Right cardiac atrium (tissue), 5 donors: ENCODE data around the gene SLC25A33. TPM values are rescaled to one million over a fixed set of nuclear protein-coding genes. Genes with fewer than 3 reads are reported as not detected.

ENCODE experiments used
- ATAC-seq, 2 donors: fragments of 200-7000 bp; cut with Tn5 transposase; one replicate each; pipeline versions ENCODE4 v1.8.0 to v1.9.1; 2020; ENCODE audit warnings: moderate library complexity in 2 of 2, mild to moderate bottlenecking in 1 of 2
- DNase-seq, 3 donors: peaks; one replicate each; pipeline ENCODE4 v3.0.0-alpha.2; 2020
- H3K27ac ChIP-seq: one replicate; pipeline ENCODE4 v1.5.1; 2013; ENCODE audit warnings: mild to moderate bottlenecking, low read length, control low read depth, moderate library complexity
- H3K27me3 ChIP-seq: one replicate; pipeline ENCODE4 v1.6.1; 2013; ENCODE audit not compliant: control insufficient read depth, insufficient read depth
- H3K4me1 ChIP-seq: one replicate; pipeline ENCODE4 v1.6.1; 2013; ENCODE audit warnings: low read length; ENCODE audit not compliant: control insufficient read depth, insufficient read depth
- H3K4me3 ChIP-seq: one replicate; pipeline ENCODE4 v1.5.1; 2013; ENCODE audit warnings: low read length, control low read depth
- H3K9me3 ChIP-seq: one replicate; pipeline ENCODE4 v1.6.1; 2013; ENCODE audit warnings: low read length; ENCODE audit not compliant: control insufficient read depth
- WGBS: extraction: QIAGEN DNeasy Blood & Tissue Kit; methylation state at CpG from one replicate; pipeline ENCODE4 v1.1.7; 2013; 5-methylcytosine and 5-hydroxymethylcytosine counted together
- intact Hi-C, 4 donors: fragments of 100-400 bp; cut with DNase I; formaldehyde crosslinking; loops; one replicate each; pipeline versions ENCODE4 v1.11.0 to v1.14.0; 2022 to 2023
- polyA plus RNA-seq: library from polyadenylated mRNA; stranded (reverse); fragments of 200-250 nt; gene quantifications from one replicate; pipeline ENCODE4 v1.2.3, GENCODE V29; 2013
- total RNA-seq, 4 donors: library from RNA; stranded (reverse); fragmentation: NEBNext Ultra II Directional; extraction: Animal tissue kit (Norgen Biotek cat#: 25700); gene quantifications; one replicate each; pipeline ENCODE4 v1.2.1, GENCODE V29; 2021
- donor health status: healthy with polysubstance abuse.
- donor health status: DM: no; HTN: yes; CAD: no.
- donor health status: DM: no; HTN: no; CAD: no.
- donor health status: DM: no; HTN: yes; CAD: no; lungs with severe emphysema.
- donor health status: DM: yes; HTN: yes; CAD: no.

SLC25A33 gene
- total and polyA plus RNA-seq, 5 donors, result 7.0 to 12.9 (median 8.4) TPM

DNA sequence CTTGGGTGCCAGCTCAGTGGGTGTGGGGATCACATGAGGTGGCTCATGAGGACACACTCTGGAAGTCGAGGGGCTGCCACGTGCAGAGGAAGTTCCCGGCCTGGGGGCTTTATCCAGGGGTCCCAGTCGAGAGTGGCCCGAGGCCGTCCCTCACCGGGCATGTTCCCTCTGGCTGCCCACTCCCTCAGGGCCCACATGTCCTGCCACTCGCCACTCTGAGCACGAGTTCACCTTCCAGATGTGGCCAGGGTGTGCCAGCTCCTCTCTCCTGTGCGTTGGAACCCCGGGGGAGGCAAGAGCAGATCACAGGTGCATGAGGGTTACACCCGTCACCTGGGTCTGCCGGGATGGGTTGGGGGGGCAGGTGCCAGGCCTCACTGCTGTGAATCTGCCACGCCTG, 64.0 kb downstream of the SLC25A33 start:
- ATAC-seq (no peak), DNase-seq (peak in 1 of 3 donors; percentile 34)
- H3K27me3 ChIP-seq, result no peaks in the 10 kb centered on the region
- H3K27ac ChIP-seq, result no peak overlapping the region
- no peaks in the 10 kb centered on the region for H3K4me1 ChIP-seq
- no peak overlapping the region for H3K4me3 ChIP-seq
- 93% methylated on average over 14 of the region's 14 CpGs for WGBS
- no peaks in the 10 kb centered on the region for H3K9me3 ChIP-seq
- intact Hi-C loops, result no loop called here

- intact Hi-C loops, result no loop called here
- WGBS, result 73% methylated on average over 42 of the region's 42 CpGs
- Histone ChIP-seq H3K4me3 (no peak overlapping the region), H3K27ac (no peak overlapping the region), H3K27me3 (no peaks in the 10 kb centered on the region), H3K4me1 (no peaks in the 10 kb centered on the region), H3K9me3 (no peaks in the 10 kb centered on the region)
- peak; percentile 13 to 66 (median 61) for DNase-seq
- no peak for ATAC-seq
Observed at GRCh38 chr1:9603766-9604753, 64.8 kb downstream of the SLC25A33 start.

GRCh38 chr1:9604836-9605235, 65.6 kb downstream of the SLC25A33 start:
- H3K4me3 ChIP-seq, result no peak overlapping the region
- no peaks in the 10 kb centered on the region for H3K9me3 ChIP-seq
- no peak overlapping the region for H3K27ac ChIP-seq
- ATAC-seq (no peak), DNase-seq (peak in 1 of 3 donors; percentile 24)
- H3K27me3 ChIP-seq, result no peaks in the 10 kb centered on the region
- WGBS, result 89% methylated on average over 15 of the region's 15 CpGs
- no peaks in the 10 kb centered on the region for H3K4me1 ChIP-seq
- intact Hi-C loops, result no loop called here

GRCh38 chr1:9605946-9606455, 66.7 kb downstream of the SLC25A33 start:
- peak in 1 of 3 donors; percentile 33 for DNase-seq
- no peaks in the 10 kb centered on the region for H3K27me3 ChIP-seq
- no peaks in the 10 kb centered on the region for H3K4me1 ChIP-seq
- no peak for ATAC-seq
- intact Hi-C loops, result no loop called here
- no peak overlapping the region for H3K4me3 ChIP-seq
- no peak overlapping the region for H3K27ac ChIP-seq
- no peaks in the 10 kb centered on the region for H3K9me3 ChIP-seq
- 97% methylated on average over 14 of the region's 14 CpGs for WGBS

GRCh38 chr1:9606458-9606857, 67.2 kb downstream of the SLC25A33 start:
- Histone ChIP-seq H3K27ac (peak overlapping the region; percentile 5), H3K27me3 (no peaks in the 10 kb centered on the region), H3K4me1 (no peaks in the 10 kb centered on the region), H3K4me3 (no peak overlapping the region), H3K9me3 (no peaks in the 10 kb centered on the region)
- 81% methylated on average over 21 of the region's 21 CpGs for WGBS
- intact Hi-C loops, result no loop called here
- ATAC-seq (no peak), DNase-seq (peak; percentile 34 to 66 (median 54))

- DNase-seq (peak; percentile 27 to 71 (median 66)), ATAC-seq (peak; percentile 59 to 65)
- intact Hi-C loops, result no loop called here
- no peaks in the 10 kb centered on the region for H3K4me1 ChIP-seq
- H3K4me3 ChIP-seq, result no peak overlapping the region
- no peaks in the 10 kb centered on the region for H3K27me3 ChIP-seq
- no peaks in the 10 kb centered on the region for H3K9me3 ChIP-seq
- H3K27ac ChIP-seq, result peak overlapping the region; percentile 5
- WGBS, result 58% methylated on average over 10 of the region's 10 CpGs
Observed at GRCh38 chr1:9606948-9607347, 67.7 kb downstream of the SLC25A33 start.

GRCh38 chr1:9607352-9607751, 68.1 kb downstream of the SLC25A33 start:
- DNase-seq (peak in 1 of 3 donors; percentile 52), ATAC-seq (no peak)
- no peaks in the 10 kb centered on the region for H3K4me1 ChIP-seq
- H3K27me3 ChIP-seq, result no peaks in the 10 kb centered on the region
- WGBS, result 84% methylated on average over 19 of the region's 19 CpGs
- H3K27ac ChIP-seq, result no peak overlapping the region
- intact Hi-C loops, result no loop called here
- no peak overlapping the region for H3K4me3 ChIP-seq
- no peaks in the 10 kb centered on the region for H3K9me3 ChIP-seq

- intact Hi-C loops, result no loop called here
- 83% methylated on average over 5 of the region's 5 CpGs for WGBS
- no peak for ATAC-seq
Observed at GRCh38 chr1:9609998-9610397, 70.7 kb downstream of the SLC25A33 start.

DNA sequence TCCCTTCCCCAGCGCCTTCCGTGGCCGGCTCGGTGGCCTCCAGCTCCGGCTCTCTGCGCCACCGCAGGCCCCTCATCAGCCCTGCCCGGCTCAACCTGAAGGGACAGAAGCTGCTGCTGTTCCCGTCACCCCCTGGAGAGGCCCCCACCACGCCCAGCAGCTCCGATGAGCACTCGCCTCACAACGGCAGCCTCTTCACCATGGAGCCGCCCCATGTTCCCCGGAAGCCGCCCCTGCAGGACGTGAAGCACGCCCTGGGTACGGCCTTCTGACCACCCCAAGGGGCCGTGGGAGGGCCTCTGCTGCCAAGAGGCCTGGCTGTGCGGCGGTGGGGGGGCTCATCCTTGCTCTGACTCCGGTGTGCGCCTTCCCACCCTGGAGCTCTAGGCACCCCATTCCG, 71.3 kb downstream of the SLC25A33 start:
- no peaks in the 10 kb centered on the region for H3K4me1 ChIP-seq
- H3K4me3 ChIP-seq, result no peak overlapping the region
- intact Hi-C loops, result no loop called here
- no peak overlapping the region for H3K27ac ChIP-seq
- WGBS, result 88% methylated on average over 25 of the region's 25 CpGs
- ATAC-seq (no peak), DNase-seq (peak in 2 of 3 donors; percentile 44 to 55)
- H3K27me3 ChIP-seq, result no peaks in the 10 kb centered on the region
- H3K9me3 ChIP-seq, result no peaks in the 10 kb centered on the region

More at GRCh38 chr1:9609998-9610397, 70.7 kb downstream of the SLC25A33 start:
- Histone ChIP-seq H3K4me1 (no peaks in the 10 kb centered on the region), H3K27me3 (no peaks in the 10 kb centered on the region), H3K27ac (no peak overlapping the region), H3K4me3 (no peak overlapping the region), H3K9me3 (no peaks in the 10 kb centered on the region)
- peak in 1 of 3 donors; percentile 11 for DNase-seq

DNA sequence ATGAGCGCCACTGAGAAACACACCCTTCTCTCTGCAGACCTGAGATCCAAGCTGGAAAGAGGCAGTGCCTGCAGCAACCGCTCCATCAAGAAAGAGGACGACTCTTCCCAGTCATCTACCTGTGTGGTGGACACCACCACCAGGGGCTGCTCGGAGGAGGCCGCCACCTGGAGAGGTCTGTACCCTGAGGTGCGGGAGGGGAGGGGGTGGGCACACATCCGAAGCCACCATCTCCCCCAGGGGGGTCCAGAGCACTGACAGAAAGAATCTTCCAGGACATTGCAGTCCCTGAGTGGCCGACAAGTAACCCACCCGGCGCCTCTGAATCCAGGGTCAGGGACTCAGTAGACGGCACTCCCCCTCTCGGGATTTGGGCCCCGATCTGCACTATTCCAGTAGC, 72.5 kb downstream of the SLC25A33 start:
- ATAC-seq, result no peak

GRCh38 chr1:9612162-9612845, 73.0 kb downstream of the SLC25A33 start:
- Histone ChIP-seq H3K27me3 (no peaks in the 10 kb centered on the region), H3K4me3 (no peak overlapping the region), H3K27ac (no peak overlapping the region), H3K9me3 (no peaks in the 10 kb centered on the region), H3K4me1 (no peaks in the 10 kb centered on the region)
- ATAC-seq (no peak), DNase-seq (peak in 1 of 3 donors; percentile 31)
- intact Hi-C loops, result no loop called here
- 88% methylated on average over 11 of the region's 11 CpGs for WGBS

More for the DNA sequence above, 72.5 kb downstream of the SLC25A33 start:
- Histone ChIP-seq H3K4me1 (no peaks in the 10 kb centered on the region), H3K4me3 (no peak overlapping the region), H3K27me3 (no peaks in the 10 kb centered on the region), H3K27ac (no peak overlapping the region), H3K9me3 (no peaks in the 10 kb centered on the region)
- peak in 1 of 3 donors; percentile 28 for DNase-seq
- 86% methylated on average over 13 of the region's 13 CpGs for WGBS
- intact Hi-C loops, result no loop called here
